Measurements from ENCODE around the gene PCDHGA3. TPM values are rescaled to one million over a fixed set of nuclear protein-coding genes. Genes with fewer than 3 reads are reported as not detected.

The PCDHGA3 gene
- total RNA-seq: 1.8 and 4.4 TPM in 2 replicates

DNA sequence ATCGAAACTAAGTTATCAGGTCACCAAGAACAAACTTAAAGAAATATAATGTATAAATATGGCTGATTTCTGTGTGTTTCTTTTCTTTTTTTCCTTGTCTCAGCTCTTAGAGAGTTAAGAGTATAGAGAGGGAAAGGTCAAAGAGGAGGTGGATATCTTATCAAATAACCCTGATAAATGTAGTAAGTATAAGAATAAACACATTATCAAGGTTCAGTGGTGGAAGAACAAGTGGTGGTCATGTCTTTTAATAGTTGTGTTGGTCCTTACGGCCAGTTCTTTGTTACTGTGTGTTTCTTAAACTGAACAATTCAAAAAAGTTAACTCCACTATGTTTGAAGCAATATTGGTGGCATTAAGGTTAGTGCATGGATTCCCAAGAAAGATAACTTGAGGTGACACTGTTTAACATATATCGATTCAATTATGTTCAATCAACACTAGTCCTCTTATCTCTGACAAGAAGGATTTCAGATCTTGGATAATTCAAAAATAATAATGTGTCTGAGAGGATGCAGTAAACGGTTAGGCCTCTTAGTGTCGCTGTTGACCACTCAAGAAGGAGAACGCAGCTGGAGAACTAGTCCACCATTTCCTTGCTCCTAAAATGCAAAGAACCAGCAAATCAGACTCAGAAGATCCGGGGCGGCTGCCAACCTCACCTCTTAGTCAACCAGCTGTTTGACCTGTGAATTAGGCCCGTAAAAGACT lies at the start of gene PCDHGA3:
PCDHGA3 (plus strand) TSS at position 588 of the 711 bp plus-strand sequence. CDS start 205 bp downstream, outside the sequence.

DNA sequence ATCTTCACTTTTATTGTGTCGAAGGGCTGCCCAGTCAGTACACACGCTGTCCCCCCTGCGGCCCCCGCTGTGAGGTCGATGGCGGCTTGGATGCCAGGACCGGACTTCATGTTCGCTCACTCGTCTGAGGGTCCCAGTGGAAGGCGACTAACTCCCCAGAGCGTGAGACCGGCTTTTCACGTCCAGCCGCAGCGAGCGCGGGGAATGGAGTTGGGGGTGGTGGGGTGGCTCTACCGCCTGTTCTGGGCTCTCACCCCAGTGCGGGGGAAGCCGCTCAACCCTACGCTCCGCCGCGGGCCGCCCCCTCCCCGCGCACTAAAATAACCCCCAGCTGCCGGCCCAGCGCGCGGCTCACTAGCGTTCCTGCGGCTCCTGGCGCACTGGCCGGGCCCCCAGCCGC lies 39.9 kb upstream of the PCDHGA3 start, which contains the start of gene SLC25A2:
SLC25A2 (minus strand) TSS at position 294 of the 400 bp plus-strand sequence; CDS start at position 110, 184 bp downstream.

DNA sequence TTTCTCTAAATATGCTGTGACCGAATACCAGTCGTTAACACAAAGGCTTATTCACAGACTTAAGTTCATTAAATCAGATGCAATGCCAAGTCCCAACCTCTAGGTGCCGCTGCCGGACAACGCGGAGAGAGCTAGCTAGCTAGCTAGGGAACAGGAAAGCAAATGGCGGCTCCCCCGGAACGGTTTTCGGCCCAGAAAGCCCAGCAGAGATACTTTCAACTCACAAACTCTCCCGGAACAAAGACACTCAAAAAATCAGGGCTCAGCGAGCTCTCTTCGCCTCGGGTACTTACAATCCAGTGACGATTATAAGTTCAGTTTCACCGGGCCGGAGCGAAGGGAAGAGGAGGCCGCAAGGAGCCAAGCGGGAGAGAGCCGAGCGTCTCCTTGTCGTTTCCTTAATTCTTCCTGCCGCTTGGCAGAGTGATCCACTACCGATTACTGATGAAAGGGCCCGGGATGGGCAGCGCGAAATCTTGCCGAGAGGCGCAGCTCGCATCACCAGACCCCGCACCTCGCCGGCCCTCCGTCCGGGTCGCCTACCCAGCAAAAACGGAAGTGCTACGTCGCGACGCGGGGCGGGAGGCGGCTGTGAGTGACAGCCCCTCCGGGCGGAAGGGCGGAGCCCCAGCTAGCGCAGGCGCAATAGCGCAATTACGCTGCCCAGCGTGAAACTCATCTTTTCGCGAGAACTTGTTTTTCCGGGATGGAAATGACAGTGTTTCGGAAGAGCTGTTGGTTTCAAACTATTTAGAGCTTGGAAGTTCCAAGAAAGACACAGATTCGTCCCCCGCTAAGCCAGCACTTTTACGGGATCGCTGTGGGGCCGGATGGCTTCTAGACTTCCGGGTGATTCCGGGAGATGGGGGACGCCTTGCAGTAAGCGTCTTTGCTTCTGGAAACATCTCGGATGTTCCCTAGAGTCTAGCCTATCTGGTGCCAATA lies 23.1 kb upstream of the PCDHGA3 start, which contains the start of gene TAF7:
TAF7 (minus strand) TSS at position 560 of the 945 bp plus-strand sequence. CDS start 740 bp downstream, outside the sequence.

DNA sequence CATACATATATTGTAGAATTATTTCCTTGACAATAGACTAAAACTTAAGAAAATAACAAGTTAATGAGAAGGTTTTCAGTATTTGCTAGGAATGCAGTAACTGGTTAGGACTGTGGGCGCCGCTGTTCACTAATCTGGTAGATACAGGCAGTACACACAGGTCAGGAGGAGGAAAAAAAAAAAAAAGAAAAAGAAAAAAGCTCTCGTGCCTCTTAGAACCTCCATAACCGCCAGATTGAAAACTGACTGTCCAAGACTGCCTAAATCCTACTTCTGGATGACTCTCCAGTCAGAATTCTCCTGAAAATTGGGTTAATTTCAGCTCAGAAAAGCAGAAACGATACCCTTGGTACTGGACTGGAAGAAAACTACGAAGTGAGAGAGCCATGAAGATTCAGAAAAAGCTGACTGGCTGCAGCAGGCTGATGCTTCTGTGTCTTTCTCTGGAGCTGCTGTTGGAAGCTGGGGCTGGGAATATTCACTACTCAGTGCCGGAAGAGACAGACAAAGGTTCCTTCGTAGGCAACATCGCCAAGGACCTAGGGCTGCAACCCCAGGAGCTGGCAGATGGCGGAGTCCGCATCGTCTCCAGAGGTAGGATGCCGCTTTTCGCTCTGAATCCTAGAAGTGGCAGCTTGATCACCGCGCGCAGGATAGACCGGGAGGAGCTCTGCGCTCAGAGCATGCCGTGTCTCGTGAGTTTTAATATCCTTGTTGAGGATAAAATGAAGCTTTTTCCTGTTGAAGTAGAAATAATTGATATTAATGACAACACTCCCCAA lies 13.1 kb upstream of the PCDHGA3 start, which contains the start of gene PCDHGA1:
PCDHGA1 (plus strand) TSS at position 216 of the 782 bp plus-strand sequence.

GRCh38 chr5:141338538-141339306 lies 4.9 kb upstream of the PCDHGA3 start, which contains the start of gene PCDHGA2:
Gene PCDHGA2, plus strand, starts transcription at chr5:141338760.

DNA sequence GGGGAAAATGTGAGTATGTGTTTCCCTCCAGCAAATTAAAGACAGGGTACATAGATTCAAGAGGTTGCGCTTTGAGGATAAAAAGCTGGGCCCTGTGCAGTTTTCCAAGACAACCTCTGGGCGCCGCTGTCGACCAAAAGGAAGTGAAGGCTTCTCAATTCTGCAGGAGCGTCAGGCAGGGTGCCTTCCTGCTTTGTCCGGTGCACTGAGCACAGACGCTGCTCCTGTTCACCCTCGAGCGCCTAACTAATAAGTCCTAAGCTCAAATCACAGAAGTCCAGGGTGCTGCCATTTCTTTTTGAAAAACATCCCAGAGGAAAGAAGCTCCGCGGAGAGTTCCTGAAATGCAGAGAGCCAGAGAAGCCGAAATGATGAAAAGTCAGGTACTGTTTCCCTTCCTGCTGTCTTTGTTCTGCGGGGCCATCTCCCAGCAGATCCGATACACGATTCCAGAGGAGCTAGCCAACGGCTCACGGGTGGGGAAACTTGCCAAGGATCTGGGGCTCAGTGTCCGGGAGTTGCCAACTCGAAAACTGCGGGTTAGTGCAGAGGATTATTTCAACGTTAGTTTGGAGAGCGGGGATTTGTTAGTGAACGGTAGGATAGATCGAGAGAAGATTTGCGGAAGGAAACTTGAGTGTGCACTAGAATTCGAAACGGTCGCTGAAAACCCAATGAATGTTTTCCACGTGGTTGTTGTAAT lies 6.4 kb downstream of the PCDHGA3 start, which contains the start of gene PCDHGB1:
PCDHGB1 (plus strand) TSS at position 183 of the 703 bp plus-strand sequence; CDS start at position 345, 162 bp downstream.

DNA sequence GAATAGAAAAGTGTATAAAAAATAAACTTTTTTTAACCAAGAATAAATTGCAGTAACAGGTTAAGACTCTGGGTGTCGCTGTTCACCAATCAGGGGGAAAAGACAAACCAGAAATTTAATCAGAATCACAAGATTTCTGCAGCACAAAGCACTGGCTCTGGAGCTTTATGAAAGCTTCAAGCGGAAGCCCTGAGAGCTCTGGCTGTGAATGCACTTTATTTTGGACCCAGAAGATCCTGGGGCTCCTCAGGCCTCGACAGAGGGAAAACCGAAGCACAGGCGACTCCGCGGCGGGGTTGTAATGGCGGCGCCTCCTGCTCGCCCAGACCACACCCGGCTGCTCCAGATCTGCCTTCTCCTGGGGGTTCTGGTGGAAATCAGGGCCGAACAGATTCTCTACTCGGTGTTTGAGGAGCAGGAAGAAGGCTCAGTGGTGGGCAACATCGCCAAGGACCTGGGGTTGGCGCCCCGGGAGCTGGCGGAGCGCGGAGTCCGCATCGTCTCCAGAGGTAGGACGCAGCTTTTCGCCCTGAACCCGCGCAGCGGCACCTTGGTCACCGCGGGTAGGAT lies 11.4 kb downstream of the PCDHGA3 start, which contains the start of gene PCDHGA4:
PCDHGA4 (plus strand) TSS at position 122 of the 570 bp plus-strand sequence; CDS start at position 209, 87 bp downstream.

GRCh38 chr5:141359790-141360426 lies 16.3 kb downstream of the PCDHGA3 start, which contains the start of gene PCDHGB2:
Gene PCDHGB2, plus strand, starts transcription at chr5:141359994. Its CDS starts 142 bp downstream, at chr5:141360136.

DNA sequence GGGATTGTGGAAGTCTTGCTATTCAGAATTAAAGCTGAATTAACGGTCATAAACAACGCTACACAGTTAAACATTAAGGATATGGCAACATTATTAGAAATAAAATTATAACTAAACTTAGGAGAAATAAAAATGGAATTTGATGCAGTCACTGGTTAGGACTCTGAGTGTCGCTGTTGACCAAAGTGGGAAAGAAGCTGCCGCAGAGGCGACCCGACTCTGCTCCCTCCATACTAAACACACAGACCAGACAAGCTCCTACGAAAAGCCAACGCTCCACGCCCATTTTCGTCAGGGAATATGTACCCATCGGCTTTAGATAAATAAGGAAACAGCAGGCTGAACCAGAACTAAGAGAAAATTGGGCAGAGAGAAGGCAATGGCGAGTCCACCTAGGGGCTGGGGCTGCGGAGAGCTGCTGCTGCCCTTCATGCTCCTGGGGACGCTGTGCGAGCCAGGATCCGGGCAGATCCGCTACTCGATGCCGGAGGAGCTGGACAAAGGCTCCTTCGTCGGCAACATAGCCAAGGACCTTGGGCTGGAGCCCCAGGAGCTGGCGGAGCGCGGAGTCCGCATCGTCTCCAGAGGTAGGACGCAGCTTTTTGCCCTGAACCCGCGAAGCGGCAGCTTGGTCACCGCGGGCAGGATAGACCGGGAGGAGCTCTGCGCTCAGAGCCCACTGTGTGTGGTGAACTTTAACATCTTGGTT lies 20.5 kb downstream of the PCDHGA3 start, which contains the start of gene PCDHGA5:
PCDHGA5 (plus strand) TSS at position 211 of the 709 bp plus-strand sequence; CDS start at position 380, 169 bp downstream.

GRCh38 chr5:141369994-141370848 lies 26.6 kb downstream of the PCDHGA3 start, which contains the start of gene PCDHGB3:
Gene PCDHGB3, plus strand, starts transcription at chr5:141370242. Its CDS starts 153 bp downstream, at chr5:141370395.

DNA sequence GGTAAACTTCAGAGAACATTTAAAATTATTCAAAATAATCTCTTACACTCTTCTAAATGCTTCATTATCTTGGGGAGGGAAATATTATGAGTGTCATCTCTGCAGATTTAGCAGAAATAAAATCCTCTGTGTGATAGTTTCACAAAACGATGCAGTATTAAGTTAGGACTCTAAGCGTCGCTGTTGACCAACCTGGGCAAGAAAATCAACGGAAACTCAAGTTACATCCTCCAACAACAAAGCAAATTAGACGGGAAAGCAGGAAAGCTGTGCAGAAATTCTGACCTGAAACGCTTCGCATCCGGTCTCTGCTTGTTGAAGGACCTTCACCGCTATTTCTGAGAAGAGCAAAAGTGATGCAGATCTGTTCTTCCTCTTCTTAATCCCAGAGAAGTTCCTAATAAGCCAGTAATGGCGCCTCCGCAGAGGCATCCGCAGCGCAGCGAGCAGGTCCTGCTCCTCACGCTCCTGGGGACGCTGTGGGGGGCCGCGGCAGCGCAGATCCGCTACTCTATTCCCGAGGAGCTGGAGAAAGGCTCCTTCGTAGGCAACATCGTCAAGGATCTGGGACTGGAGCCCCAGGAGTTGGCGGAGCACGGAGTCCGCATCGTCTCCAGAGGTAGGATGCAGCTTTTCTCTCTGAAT lies 30.2 kb downstream of the PCDHGA3 start, which contains the start of gene PCDHGA6:
PCDHGA6 (plus strand) TSS at position 219 of the 645 bp plus-strand sequence; CDS start at position 412, 193 bp downstream.

DNA sequence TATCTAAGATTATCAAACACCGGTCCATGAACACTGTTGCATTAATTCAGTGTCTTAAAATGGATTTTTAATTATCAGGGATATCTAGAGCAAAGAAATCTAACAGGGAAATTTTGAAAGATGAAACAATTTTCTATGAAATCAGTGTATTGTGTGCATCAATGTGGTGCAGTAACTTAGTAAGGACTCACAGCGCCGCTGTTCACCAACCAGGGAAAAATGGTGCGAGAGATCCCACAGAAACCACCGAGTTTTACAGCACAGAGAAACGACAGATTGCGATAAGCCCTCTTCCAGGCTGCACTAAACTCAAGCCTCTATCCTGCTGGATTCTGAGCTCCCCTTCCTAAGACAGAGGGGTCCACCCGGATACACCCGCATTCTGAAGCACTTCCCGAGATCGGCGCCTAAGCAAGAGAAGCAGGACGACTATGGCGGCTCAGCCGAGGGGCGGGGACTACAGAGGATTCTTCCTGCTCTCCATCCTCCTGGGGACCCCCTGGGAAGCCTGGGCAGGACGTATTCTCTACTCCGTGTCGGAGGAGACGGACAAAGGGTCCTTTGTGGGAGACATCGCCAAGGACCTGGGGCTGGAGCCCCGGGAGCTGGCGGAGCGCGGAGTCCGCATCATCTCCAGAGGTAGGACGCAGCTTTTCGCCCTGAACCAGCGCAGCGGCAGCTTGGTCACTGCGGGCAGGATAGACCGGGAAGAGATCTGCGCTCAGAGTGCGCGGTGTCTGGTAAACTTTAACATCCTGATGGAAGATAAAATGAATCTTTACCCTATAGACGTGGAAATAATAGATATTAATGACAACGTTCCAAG lies 39.1 kb downstream of the PCDHGA3 start, which contains the start of gene PCDHGA7:
PCDHGA7 (plus strand) TSS at position 274 of the 826 bp plus-strand sequence; CDS start at position 432, 158 bp downstream.

GRCh38 chr5:141387557-141388311 lies 44.1 kb downstream of the PCDHGA3 start, which contains the start of gene PCDHGB4:
Gene PCDHGB4, plus strand, starts transcription at chr5:141387698. Its CDS starts 187 bp downstream, at chr5:141387885.

DNA sequence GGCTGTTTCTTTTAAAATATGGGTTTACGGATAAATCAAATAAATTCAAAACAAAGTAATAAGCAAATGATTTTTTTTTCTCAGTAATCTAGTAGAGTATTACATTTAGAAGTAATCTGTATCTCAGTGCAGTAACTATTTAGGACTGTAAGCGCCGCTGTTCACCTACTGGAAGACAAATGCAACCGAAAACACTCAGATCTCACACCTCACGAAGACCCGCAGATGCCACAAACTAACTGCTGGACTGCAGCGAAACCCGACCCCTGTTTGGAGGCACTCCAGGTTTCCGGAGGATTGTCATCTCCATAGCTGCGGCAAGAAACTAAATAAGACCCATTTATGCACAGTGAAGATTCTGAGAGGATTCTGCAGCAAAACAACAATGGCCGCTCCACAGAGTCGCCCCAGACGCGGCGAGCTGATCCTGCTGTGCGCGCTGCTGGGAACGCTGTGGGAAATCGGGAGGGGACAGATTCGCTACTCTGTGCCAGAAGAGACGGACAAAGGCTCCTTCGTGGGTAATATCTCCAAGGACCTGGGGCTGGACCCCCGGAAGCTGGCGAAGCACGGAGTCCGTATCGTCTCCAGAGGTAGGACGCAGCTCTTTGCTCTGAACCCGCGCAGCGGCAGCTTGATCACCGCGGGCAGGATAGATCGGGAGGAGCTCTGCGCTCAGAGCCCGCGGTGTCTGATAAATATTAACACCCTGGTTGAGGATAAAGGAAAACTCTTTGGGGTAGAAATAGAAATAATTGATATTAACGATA lies 49.0 kb downstream of the PCDHGA3 start, which contains the start of gene PCDHGA8:
PCDHGA8 (plus strand) TSS at position 205 of the 770 bp plus-strand sequence; CDS start at position 386, 181 bp downstream.

